ENCODE measurements around the gene CNNM2. TPM values are rescaled to one million over a fixed set of nuclear protein-coding genes. Genes with fewer than 3 reads are reported as not detected.
A peak's percentile ranks its signal among the peaks of the same experiment; 100 is the strongest.

The CNNM2 gene
- total RNA-seq, 3 donors from 2014 or later (not counting 1 experiment from before 2014, with no cell fraction given): 8.6 to 18.0 (median 16.7) TPM

DNA sequence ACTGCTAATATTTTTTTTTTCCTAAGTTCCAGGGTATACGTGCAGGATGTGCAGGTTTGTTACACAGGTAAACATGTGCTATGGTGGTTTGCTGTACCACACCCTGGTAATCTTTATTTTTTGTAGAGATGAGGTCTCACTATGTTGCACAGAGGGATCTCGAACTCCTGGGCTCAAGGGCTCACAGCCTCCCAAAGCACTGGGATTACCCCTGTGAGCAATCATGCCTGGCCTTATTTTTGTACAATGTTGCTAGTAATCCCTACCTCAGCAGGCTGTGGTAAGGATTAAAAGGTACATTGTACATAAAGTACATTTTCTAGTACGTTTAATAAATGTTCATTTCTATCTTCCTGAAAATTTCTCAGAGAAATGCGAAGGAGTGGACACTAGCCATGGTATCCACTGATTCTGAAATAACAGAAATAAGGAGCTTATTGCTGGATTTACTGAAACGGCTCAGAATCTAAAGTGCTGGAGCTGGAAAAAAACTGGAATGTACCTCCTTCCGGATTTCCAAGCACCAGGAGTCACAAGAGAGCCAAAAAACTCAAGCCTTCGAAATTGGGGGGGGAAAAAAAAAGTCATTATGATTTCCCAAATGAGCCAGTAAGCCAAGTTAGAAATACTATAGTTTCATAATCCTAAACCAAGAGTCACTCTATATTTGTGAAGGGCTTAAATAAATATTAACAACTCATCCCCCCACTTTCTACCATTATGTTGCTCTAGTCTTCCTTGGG is 205.4 kb downstream of the CNNM2 start:
- Mint-ChIP-seq H3K36me3 (no peaks in the 10 kb centered on the region), H3K27me3 (ENCODE audit: low read depth in 2 of 2) (no peaks in the 10 kb centered on the region), H3K4me3 (no peak overlapping the region), H3K4me1 (peaks cover 43 to 45% of the 10 kb centered on the region in 2 donors), H3K9me3 (no peaks in the 10 kb centered on the region), H3K27ac (peak overlapping the region in 1 of 2 donors; percentile 1)
- no peak for ATAC-seq
- Histone ChIP-seq H3K27ac (ENCODE audit: low read length) (no peak overlapping the region), H3K9me3 (ENCODE audit: control insufficient read depth, insufficient read depth, low read length) (no peaks in the 10 kb centered on the region), H3K4me3 (ENCODE audit: low read length) (no peak overlapping the region), H3K4me1 (ENCODE audit: control insufficient read depth, insufficient read depth, low read length) (peaks cover 9% of the 10 kb centered on the region), H3K36me3 (ENCODE audit: control insufficient read depth, insufficient read depth, low read length) (peaks cover 3% of the 10 kb centered on the region), H3K27me3 (ENCODE audit: control insufficient read depth, insufficient read depth, low read length) (no peaks in the 10 kb centered on the region)
- TF ChIP-seq, protein P1, sequence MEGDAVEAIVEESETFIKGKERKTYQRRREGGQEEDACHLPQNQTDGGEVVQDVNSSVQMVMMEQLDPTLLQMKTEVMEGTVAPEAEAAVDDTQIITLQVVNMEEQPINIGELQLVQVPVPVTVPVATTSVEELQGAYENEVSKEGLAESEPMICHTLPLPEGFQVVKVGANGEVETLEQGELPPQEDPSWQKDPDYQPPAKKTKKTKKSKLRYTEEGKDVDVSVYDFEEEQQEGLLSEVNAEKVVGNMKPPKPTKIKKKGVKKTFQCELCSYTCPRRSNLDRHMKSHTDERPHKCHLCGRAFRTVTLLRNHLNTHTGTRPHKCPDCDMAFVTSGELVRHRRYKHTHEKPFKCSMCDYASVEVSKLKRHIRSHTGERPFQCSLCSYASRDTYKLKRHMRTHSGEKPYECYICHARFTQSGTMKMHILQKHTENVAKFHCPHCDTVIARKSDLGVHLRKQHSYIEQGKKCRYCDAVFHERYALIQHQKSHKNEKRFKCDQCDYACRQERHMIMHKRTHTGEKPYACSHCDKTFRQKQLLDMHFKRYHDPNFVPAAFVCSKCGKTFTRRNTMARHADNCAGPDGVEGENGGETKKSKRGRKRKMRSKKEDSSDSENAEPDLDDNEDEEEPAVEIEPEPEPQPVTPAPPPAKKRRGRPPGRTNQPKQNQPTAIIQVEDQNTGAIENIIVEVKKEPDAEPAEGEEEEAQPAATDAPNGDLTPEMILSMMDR (IDR thresholded peaks at IDR 0.05): no peak
- no peak for DNase-seq
- WGBS (ENCODE audit: insufficient coverage): 94% methylated on average over 4 of the region's 7 CpGs
- intact Hi-C loops (cut with micrococcal nuclease): no loop called here

DNA sequence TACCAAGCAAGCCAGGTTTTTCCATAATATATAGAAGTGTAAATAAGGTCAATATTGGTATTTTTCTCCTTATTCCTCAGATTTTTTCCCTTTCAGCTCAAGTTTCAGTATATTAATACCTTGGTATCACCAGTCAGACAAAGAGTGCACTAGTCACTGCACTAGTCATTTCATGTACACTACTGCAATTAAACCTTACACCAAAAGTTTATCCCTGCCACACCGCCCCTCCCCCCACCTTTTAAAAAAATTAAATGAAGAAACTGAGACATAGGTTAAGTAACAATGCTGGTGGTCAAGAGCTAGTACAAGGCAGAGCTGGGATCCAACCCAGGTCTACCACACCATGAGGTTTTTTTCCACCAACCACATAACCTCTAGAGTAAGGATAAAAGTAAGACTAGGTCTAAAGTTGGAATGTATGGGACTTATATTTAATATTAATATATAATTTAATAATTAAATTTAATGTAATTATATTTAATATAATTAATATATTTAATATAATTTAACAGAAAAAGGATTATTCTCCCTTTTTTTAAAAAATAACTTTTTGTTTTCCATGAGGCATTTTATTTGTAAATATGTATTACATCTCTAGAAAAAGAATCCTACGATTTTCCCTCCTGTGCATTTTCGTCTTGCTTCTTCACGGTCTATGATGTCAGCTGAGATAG is 206.5 kb downstream of the CNNM2 start:
- Mint-ChIP-seq H3K4me1 (peaks cover 41 to 45% of the 10 kb centered on the region in 2 donors), H3K9me3 (no peaks in the 10 kb centered on the region), H3K4me3 (no peak overlapping the region), H3K27ac (no peak overlapping the region), H3K27me3 (ENCODE audit: low read depth in 2 of 2) (no peaks in the 10 kb centered on the region), H3K36me3 (no peaks in the 10 kb centered on the region)
- 89% methylated on average over 4 of the region's 4 CpGs for WGBS (ENCODE audit: insufficient coverage)
- Histone ChIP-seq H3K27me3 (ENCODE audit: control insufficient read depth, insufficient read depth, low read length) (no peaks in the 10 kb centered on the region), H3K9me3 (ENCODE audit: control insufficient read depth, insufficient read depth, low read length) (no peaks in the 10 kb centered on the region), H3K36me3 (ENCODE audit: control insufficient read depth, insufficient read depth, low read length) (peaks cover 3% of the 10 kb centered on the region), H3K27ac (ENCODE audit: low read length) (no peak overlapping the region), H3K4me3 (ENCODE audit: low read length) (no peak overlapping the region), H3K4me1 (ENCODE audit: control insufficient read depth, insufficient read depth, low read length) (peaks cover 9% of the 10 kb centered on the region)
- intact Hi-C loops (cut with micrococcal nuclease): no loop called here
- TF ChIP-seq, protein P1 (IDR thresholded peaks at IDR 0.05): no peak
- ATAC-seq: no peak
- no peak for DNase-seq

DNA sequence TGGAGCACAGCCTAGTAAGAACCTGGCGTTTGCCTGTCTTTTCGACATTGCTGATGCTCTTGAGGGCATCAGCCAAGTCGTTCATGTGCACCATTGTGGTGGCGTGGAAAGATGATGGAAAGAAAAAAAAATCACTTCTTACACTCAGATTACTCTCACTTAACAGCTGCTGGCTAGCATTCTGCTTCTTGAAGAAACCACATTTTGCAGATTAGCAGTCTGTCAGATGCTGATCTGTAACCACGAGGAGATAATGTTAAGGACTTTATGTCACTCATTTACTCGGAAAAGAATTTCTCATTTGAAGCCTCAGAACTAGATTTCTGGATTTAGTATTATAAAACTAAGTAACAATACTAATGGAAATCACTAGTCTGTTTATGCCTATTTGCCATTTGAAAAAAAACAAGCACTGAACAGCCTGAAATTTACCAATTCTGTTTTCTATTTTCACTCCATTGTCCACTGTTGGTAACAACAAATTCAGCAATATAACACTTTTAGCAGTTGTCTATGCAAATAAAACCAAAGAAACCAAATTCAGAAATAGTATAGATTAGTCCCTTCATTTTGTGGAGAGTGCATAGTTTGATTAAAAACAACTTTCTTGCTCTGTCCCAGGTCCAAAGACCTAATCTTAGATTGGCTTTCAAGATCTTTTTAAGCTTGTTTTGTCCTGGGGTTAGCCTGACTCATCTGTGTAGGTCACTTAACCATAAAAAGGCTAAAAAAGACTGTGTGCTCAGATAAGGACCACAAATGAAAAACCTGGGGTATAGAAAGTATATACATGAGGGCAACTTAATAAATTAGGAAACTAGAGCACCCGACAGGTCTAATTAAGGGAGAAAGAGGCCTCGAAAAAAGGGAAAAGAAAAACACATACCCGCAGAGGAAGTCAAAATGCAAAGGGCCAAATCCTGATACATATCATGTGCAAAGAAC is 207.5 kb downstream of the CNNM2 start:
- WGBS (ENCODE audit: insufficient coverage): 27% methylated on average over 6 of the region's 9 CpGs

More for the DNA sequence above, 207.5 kb downstream of the CNNM2 start:
- Mint-ChIP-seq H3K27ac (peak overlapping the region; percentile 22 to 71), H3K4me3 (no peak overlapping the region), H3K4me1 (peaks cover 32 to 35% of the 10 kb centered on the region in 2 donors), H3K27me3 (ENCODE audit: low read depth in 2 of 2) (no peaks in the 10 kb centered on the region), H3K36me3 (no peaks in the 10 kb centered on the region), H3K9me3 (no peaks in the 10 kb centered on the region)
- Histone ChIP-seq H3K4me1 (ENCODE audit: control insufficient read depth, insufficient read depth, low read length) (peaks cover 9% of the 10 kb centered on the region), H3K4me3 (ENCODE audit: low read length) (no peak overlapping the region), H3K27me3 (ENCODE audit: control insufficient read depth, insufficient read depth, low read length) (no peaks in the 10 kb centered on the region), H3K36me3 (ENCODE audit: control insufficient read depth, insufficient read depth, low read length) (peaks cover 3% of the 10 kb centered on the region), H3K9me3 (ENCODE audit: control insufficient read depth, insufficient read depth, low read length) (no peaks in the 10 kb centered on the region), H3K27ac (ENCODE audit: low read length) (no peak overlapping the region)
- ATAC-seq (peak; percentile 47 to 88 (median 78)), DNase-seq (no peak)
- intact Hi-C loops (cut with micrococcal nuclease): no loop called here
- TF ChIP-seq, protein P1 (IDR thresholded peaks at IDR 0.05): no peak
